HCT116 (cell line): Measurements from ENCODE around the gene MAML3.

Experiments used
- CBX3 ChIP-seq: IDR thresholded peaks from 2 replicates; pipeline ENCODE4 v1.6.1; 2012; ENCODE audit warnings: low read depth
- TF ChIP-seq, protein P1 (sequence below), 3 experiments: fragments of 200-600 bp in 1 of 3; sonication (generic) in 1 of 3; IDR thresholded peaks in 2 of 3; conservative IDR thresholded peaks in 1 of 3; 2 replicates each; pipeline ENCODE4 v1.5.1; 2012 to 2017; ENCODE audit warnings: low read depth in 2 of 3, low read length in 2 of 3, antibody characterized with exemption in 1 of 3, borderline replicate concordance in 1 of 3, control low read depth in 1 of 3, mild to moderate bottlenecking in 1 of 3, mixed read lengths in 1 of 3, mixed run types in 1 of 3, moderate library complexity in 1 of 3; ENCODE audit not compliant: insufficient read depth in 1 of 3

- TF ChIP-seq, protein P1, sequence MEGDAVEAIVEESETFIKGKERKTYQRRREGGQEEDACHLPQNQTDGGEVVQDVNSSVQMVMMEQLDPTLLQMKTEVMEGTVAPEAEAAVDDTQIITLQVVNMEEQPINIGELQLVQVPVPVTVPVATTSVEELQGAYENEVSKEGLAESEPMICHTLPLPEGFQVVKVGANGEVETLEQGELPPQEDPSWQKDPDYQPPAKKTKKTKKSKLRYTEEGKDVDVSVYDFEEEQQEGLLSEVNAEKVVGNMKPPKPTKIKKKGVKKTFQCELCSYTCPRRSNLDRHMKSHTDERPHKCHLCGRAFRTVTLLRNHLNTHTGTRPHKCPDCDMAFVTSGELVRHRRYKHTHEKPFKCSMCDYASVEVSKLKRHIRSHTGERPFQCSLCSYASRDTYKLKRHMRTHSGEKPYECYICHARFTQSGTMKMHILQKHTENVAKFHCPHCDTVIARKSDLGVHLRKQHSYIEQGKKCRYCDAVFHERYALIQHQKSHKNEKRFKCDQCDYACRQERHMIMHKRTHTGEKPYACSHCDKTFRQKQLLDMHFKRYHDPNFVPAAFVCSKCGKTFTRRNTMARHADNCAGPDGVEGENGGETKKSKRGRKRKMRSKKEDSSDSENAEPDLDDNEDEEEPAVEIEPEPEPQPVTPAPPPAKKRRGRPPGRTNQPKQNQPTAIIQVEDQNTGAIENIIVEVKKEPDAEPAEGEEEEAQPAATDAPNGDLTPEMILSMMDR (IDR thresholded peaks at IDR 0.05 in 2 of 3, conservative IDR thresholded peaks at IDR 0.05 in 1 of 3; ENCODE audit: borderline replicate concordance in 1 of 3, insufficient read depth in 1 of 3, low read depth in 2 of 3, low read length in 2 of 3): no peak
- TF ChIP-seq CBX3: no peak
Observed at GRCh38 chr4:139924782-139925181, 229.2 kb downstream of the MAML3 start.
